NCI-H69 (cell line): ENCODE results near the gene DDX10.

Experiments
- DNase-seq: peaks from one replicate; lab custom pipeline; 2025; lab: John Stamatoyannopoulos, UW

DDX10 gene

GRCh38 chr11:108983636-108984420 lies 319.0 kb downstream of the DDX10 start:
- DNase-seq = no peak

GRCh38 chr11:108984523-108984922 lies 319.7 kb downstream of the DDX10 start:
- no peak for DNase-seq

- no peak for DNase-seq
Measured at GRCh38 chr11:108985236-108985944, 320.5 kb downstream of the DDX10 start.

- no peak for DNase-seq
Measured at GRCh38 chr11:108985945-108986279, 321.0 kb downstream of the DDX10 start.
